ENCODE measurements around the gene SH3BGRL2.
"Not testable (repeated sequence)": the region's sequence is repeated elsewhere in the genome, so short reads cannot be mapped to it uniquely, and the experiment has no call there.

The SH3BGRL2 gene

DNA sequence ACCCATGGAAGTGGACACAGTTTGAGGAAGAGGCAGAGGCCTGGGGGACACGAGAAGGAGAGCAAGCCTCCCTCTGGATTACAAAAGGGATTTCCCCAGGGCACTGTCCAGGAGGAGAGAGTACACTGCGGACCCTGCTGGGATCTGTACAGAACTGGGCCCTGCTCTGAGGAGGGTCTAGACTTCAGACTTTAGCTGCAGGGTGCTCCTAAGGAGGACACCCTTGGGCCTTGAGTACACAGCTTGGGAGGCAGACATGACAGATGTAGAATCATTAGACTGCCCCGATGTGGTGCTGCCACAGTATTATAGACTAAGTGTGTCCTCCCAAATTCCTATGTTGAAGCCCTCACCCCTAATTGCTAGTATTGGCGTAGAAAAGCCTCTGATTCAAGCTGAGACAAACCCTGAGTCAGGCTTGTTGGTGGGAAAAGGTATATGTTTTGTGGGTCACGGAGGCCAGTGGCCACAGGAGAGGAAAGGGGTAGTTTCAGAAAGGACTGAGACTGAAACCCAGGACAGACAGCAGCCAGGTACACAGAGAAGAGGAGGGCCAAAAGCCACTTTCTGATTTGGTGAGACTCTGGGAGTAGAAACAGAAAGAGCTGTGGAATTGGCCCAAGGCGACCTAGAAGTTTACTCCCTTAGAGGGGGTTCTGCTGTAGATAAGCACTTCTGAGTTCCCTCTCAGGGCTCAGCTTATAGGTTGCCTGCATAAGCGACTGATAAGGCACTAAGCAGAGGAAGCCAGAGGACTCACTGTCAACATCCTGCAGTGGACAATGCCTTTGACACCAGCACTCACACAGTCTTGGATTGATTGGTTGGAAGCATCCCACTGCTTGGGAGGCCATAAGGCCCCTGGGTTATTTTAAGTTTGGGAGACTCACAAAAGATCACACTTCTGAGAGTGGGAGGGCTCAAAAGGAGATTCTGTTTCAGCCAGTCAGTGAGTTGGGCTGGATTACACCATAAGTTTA lies 16.5 kb upstream of the SH3BGRL2 start:
- TF ChIP-seq, protein P1, sequence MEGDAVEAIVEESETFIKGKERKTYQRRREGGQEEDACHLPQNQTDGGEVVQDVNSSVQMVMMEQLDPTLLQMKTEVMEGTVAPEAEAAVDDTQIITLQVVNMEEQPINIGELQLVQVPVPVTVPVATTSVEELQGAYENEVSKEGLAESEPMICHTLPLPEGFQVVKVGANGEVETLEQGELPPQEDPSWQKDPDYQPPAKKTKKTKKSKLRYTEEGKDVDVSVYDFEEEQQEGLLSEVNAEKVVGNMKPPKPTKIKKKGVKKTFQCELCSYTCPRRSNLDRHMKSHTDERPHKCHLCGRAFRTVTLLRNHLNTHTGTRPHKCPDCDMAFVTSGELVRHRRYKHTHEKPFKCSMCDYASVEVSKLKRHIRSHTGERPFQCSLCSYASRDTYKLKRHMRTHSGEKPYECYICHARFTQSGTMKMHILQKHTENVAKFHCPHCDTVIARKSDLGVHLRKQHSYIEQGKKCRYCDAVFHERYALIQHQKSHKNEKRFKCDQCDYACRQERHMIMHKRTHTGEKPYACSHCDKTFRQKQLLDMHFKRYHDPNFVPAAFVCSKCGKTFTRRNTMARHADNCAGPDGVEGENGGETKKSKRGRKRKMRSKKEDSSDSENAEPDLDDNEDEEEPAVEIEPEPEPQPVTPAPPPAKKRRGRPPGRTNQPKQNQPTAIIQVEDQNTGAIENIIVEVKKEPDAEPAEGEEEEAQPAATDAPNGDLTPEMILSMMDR (IDR thresholded peaks at IDR 0.05; ENCODE audit: low read depth, low read length), result no peak
- H3K4me3 ChIP-seq (ENCODE audit: low read depth, low read length), result no peak overlapping the region

DNA sequence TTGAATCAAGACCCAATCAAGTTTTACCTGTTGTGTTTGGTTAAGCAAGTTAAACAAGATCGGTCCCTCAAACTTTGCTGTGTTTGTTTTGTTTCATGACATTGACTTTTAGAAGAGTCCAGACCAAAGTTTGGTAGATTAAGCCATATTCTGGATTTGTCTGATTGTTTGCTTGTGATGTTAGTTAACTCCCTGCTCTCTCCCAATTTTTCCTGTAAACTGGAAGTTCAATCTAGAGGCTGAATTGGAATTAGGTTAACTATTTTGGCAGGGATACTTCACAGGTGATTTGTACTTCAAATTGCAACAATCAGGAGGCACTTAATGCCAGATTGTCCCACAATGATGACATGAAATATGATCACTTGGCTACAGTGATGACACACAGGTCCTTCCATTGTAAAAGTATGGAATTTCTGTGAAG lies 13.6 kb upstream of the SH3BGRL2 start:
- H3K4me3 ChIP-seq (ENCODE audit: low read depth, low read length), result no peak overlapping the region
- TF ChIP-seq, protein P1 (IDR thresholded peaks at IDR 0.05; ENCODE audit: low read depth, low read length), result no peak

DNA sequence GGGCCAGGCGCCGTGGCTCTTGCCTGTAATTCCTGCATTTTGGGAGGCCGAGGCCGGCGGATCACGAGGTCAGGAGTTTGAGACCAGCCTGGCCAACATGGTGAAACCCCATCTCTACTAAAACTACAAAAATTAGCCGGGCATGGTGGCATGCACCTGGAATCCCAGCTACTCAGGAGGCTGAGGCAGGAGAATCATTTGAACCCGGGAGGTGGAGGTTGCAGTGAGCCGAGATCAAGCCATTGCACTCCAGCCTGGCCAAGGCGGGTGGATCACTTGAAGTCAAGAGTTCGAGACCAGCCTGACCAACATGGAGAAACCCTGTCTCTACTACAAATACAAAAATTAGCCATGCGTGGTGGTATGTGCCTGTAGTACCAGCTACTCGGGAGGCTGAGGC lies 12.7 kb upstream of the SH3BGRL2 start:
- not testable (repeated sequence) for H3K4me3 ChIP-seq (ENCODE audit: low read depth, low read length)

DNA sequence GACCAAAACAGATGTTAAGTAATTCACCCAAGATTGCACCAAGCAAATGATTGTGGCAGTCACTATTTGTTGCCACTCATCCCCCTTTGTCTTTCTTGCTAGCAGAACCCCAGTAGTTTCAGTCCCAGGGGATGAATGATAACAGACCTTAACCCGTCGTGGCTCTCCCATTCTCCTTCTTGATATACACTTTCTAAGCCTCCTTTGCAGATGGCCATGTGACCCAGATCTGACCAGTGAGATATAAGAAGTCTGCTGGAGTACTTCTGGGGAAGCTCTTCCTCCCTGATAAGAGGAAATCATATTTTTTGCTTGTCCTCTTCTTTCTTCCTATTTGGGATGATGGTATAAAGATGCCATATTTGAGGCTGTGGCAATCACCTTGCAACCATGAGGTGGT lies 9.6 kb upstream of the SH3BGRL2 start:
- TF ChIP-seq, protein P1 (IDR thresholded peaks at IDR 0.05; ENCODE audit: low read depth, low read length), result no peak
- H3K4me3 ChIP-seq (ENCODE audit: low read depth, low read length), result no peak overlapping the region

DNA sequence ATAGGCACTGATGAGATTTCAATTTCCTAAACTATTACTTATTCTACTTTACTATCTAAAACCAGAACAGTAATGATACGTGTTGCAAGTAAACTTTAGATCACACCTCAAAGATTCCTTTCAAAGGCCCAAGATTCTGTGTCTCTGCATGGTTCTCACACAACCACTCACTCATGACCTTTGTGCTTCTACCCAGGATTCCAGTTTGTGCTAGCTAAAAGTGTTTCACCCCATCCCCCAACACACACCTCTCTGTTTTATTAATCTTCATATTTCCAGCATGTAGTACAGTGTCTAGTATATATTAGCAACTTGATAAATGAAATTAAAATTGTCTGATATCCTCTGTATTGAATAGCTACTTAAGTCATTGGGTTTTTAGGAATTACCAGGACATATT lies 8.8 kb upstream of the SH3BGRL2 start:
- H3K4me3 ChIP-seq (ENCODE audit: low read depth, low read length), result no peak overlapping the region
- TF ChIP-seq, protein P1 (IDR thresholded peaks at IDR 0.05; ENCODE audit: low read depth, low read length), result no peak

DNA sequence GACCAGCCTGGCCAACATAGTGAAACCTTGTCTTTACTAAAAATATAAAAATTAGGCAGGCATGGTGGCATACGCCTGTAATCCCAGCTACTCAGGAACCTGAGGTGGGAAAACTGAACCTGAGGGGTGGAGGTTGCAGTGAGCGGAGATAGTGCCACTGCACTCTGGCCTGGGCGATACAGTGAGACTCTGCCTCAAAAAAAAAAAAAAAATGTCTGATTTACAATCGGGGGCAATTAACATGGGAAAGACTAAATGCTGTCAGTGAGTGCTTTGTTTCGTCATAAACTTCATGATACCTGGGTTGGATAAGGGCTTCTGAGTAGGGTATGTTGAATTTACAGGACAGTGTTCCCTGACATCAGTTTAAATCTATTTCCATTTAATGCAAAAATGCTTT lies 8.0 kb upstream of the SH3BGRL2 start:
- H3K4me3 ChIP-seq (ENCODE audit: low read depth, low read length), result no peak overlapping the region
- TF ChIP-seq, protein P1 (IDR thresholded peaks at IDR 0.05; ENCODE audit: low read depth, low read length), result no peak

DNA sequence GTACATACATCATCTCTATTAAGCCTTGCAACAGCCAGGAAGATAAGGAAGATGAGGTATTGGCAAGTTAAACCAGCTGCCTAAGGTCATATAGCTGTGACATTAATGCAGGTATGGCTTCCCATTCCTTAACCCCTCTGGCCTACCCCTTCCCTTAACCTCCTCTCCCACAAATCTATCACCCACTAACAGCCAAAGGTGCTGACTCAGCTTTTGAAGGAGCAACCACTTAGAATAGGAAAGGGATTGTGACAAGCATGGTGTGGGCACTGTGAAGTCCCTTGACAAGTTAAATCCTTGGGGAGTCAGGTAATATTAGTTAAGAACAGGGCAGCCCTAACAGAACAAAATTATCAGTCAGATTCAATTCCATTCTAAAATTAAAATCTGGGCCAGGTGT lies 5.4 kb upstream of the SH3BGRL2 start:
- TF ChIP-seq, protein P1 (IDR thresholded peaks at IDR 0.05; ENCODE audit: low read depth, low read length), result no peak
- H3K4me3 ChIP-seq (ENCODE audit: low read depth, low read length), result no peak overlapping the region

Data from WI38 (cell line).